ENCODE data around the gene EVC.
"Not testable (repeated sequence)": the region's sequence is repeated elsewhere in the genome, so short reads cannot be mapped to it uniquely, and the experiment has no call there.

EVC gene

DNA sequence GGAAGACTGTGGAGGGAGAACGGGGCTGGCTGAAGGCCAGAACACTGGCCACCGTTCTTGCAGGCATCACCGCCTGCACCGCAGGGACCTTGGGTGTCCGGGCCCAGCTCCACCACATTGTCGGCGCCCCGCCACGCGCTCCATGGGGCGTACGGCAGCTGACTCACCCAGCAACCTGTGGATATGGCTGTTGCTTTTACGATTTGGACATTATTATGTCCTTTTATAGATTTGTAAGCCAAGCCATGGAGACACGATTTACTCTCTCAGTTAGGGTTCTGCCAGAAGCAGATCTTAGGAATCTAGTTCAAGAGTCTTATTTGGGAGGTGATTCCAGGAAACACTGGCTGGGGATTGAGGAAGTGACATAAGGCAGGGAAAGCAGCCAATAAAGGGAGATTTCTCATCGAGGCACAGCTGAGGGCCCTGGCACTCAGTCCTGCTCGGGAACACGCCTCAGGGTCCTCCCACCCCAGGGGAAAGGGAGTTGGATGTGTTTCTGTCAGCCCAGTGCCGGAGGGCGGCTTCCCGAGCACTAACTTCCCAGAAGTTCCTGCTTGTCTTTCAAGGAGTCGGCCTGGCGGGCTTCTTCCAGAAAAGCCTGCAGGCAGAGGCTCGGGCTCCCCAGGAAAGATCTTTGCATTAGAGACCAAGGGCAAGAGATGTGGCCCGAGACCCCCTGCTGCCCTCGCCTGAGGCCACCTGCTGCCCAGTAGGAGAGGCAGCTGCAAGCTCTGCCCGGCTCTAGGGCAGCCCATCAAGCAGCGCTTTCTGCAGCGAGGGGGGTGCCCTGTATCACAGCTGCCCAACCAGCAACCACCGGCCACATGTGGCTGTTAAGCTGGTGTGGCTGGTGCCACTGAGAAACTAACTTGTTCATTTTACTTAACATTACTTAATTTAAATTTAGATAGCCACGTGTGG lies 129.0 kb downstream of the EVC start:
- peaks cover 11% of the 10 kb centered on the region for H3K27me3 ChIP-seq (replicated peaks; ENCODE audit: control insufficient read depth, insufficient read depth, low read length)
- peaks cover 9% of the 10 kb centered on the region for H3K4me1 ChIP-seq (ENCODE audit: control insufficient read depth, insufficient read depth, low read length)
- no peak for DNase-seq (ENCODE audit: low read depth)
- H3K9me3 ChIP-seq (ENCODE audit: control insufficient read depth, low read length), result peaks cover 3% of the 10 kb centered on the region
- H3K9ac ChIP-seq (ENCODE audit: low read length), result peak overlapping the region; percentile 46
- peak overlapping the region; percentile 69 for H3K4me3 ChIP-seq (ENCODE audit: low read length)
- no peaks in the 10 kb centered on the region for H3K36me3 ChIP-seq (ENCODE audit: control insufficient read depth, insufficient read depth, low read length, severe bottlenecking)

DNA sequence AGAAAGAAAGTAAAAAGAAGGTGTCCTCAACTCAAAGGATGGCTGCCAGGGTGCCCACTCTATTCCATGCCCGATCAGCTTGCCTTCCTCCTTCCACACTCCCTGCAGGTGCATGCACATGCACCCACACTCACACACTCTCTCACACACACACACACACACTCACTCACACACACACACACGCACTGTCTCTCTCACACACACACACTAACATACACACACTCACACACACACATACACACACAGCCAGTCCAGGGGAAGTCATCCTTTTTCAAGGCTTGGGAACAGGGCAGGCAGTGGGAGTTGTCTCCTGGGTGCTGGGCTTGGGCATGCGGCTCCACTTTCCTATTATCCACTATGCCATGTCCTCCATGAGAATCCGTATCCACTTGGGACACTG lies 131.5 kb downstream of the EVC start:
- no peaks in the 10 kb centered on the region for H3K36me3 ChIP-seq (ENCODE audit: control insufficient read depth, insufficient read depth, low read length, severe bottlenecking)
- DNase-seq (ENCODE audit: low read depth), result no peak
- H3K9ac ChIP-seq (ENCODE audit: low read length), result no peak overlapping the region
- peaks cover 14% of the 10 kb centered on the region for H3K9me3 ChIP-seq (ENCODE audit: control insufficient read depth, low read length)
- H3K27me3 ChIP-seq (replicated peaks; ENCODE audit: control insufficient read depth, insufficient read depth, low read length), result peaks cover 25% of the 10 kb centered on the region
- H3K4me1 ChIP-seq (ENCODE audit: control insufficient read depth, insufficient read depth, low read length), result peaks cover 9% of the 10 kb centered on the region
- no peak overlapping the region for H3K4me3 ChIP-seq (ENCODE audit: low read length)

DNA sequence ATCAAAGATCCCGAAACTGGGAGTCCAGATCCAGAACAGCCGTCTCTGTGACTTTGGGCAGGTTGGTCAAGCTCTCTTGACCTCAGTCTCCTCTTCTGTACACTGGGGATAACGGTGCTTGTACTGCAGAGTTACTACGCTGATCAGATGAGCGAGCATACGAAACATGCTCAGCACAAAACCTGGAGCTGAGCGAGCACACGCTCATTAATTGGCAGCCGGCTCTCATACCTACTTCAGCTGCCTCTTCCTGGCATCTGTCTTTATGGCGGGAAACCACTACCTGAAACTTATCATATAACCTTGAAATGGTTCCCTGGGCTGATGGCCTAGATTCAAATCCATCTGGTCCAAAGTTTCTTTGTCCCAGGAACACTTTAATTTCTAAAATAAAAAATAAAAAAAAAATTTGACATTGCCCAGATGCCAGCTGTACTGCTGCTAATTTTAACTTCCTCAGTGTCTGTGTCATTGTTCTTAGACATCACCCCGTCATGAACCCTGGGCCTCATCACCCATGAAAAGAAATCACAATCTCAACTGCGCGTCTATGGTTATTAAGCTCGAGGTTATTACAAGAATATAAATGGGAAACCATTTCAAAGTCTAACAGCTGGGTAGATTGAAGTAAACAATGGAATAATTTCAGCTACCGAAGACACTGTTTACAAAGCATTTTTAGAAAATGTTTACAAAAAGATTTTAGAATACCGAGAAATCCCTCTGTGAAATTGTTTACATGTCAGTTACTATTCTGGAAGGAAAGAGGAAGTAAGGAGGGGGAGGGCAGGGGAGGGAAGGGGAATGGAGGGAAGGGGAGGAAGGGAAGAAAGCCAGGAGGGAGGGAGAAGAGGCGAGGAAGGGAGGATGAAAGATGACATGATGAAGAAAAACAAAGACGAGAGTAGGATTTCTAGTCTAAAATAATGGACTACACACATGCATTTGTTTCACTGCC lies 132.9 kb downstream of the EVC start:
- H3K36me3 ChIP-seq (ENCODE audit: control insufficient read depth, insufficient read depth, low read length, severe bottlenecking), result no peaks in the 10 kb centered on the region
- no peak overlapping the region for H3K4me3 ChIP-seq (ENCODE audit: low read length)
- H3K9me3 ChIP-seq (ENCODE audit: control insufficient read depth, low read length), result peaks cover 14% of the 10 kb centered on the region
- H3K27me3 ChIP-seq (replicated peaks; ENCODE audit: control insufficient read depth, insufficient read depth, low read length), result peaks cover 31% of the 10 kb centered on the region
- DNase-seq (ENCODE audit: low read depth), result no peak
- peaks cover 9% of the 10 kb centered on the region for H3K4me1 ChIP-seq (ENCODE audit: control insufficient read depth, insufficient read depth, low read length)
- H3K9ac ChIP-seq (ENCODE audit: low read length), result no peak overlapping the region

DNA sequence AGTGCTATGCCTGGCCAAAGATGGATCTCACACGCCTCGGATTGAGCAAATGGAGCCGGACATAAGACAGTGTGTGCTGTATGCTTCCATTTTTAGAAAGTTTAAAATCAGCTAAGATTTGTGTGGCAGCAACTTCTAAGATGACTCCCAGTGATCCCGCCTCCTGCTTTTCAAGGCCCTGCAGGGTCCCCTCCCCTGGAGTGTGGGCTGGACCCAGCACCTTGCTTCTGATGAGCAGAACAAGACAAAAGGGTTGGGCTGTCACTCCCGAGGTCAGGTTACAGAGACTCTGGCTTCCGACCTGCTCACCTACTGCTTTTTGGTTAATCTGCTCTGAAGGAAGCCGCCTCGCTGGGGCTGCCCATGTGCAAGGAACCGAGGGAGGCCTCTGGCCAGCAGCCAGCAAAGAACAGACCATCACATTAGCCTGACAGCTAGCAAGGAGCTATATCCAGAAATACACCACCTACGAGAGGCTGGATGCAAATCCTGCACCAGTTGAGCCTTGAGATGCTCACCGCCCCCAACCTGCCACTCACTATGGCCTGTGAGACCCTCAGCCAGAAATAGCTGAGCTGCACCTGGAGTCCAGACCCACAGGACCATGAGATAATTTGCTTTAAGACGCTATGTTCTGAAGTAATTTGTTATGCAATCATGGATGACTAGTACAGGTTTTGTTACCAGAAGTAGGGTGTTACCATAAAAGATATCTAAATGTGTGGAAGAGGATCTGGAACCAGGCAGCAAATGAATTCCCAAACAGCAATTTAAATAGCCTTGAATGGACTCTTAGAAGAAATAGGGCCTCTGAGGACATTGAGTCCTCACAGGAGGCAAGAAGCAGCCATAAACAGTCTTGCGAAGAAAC lies 134.3 kb downstream of the EVC start:
- H3K4me1 ChIP-seq (ENCODE audit: control insufficient read depth, insufficient read depth, low read length), result peaks cover 3% of the 10 kb centered on the region
- peaks cover 14% of the 10 kb centered on the region for H3K9me3 ChIP-seq (ENCODE audit: control insufficient read depth, low read length)
- H3K36me3 ChIP-seq (ENCODE audit: control insufficient read depth, insufficient read depth, low read length, severe bottlenecking), result no peaks in the 10 kb centered on the region
- H3K27me3 ChIP-seq (replicated peaks; ENCODE audit: control insufficient read depth, insufficient read depth, low read length), result peaks cover 44% of the 10 kb centered on the region
- DNase-seq (ENCODE audit: low read depth), result no peak
- no peak overlapping the region for H3K4me3 ChIP-seq (ENCODE audit: low read length)
- H3K9ac ChIP-seq (ENCODE audit: low read length), result no peak overlapping the region

DNA sequence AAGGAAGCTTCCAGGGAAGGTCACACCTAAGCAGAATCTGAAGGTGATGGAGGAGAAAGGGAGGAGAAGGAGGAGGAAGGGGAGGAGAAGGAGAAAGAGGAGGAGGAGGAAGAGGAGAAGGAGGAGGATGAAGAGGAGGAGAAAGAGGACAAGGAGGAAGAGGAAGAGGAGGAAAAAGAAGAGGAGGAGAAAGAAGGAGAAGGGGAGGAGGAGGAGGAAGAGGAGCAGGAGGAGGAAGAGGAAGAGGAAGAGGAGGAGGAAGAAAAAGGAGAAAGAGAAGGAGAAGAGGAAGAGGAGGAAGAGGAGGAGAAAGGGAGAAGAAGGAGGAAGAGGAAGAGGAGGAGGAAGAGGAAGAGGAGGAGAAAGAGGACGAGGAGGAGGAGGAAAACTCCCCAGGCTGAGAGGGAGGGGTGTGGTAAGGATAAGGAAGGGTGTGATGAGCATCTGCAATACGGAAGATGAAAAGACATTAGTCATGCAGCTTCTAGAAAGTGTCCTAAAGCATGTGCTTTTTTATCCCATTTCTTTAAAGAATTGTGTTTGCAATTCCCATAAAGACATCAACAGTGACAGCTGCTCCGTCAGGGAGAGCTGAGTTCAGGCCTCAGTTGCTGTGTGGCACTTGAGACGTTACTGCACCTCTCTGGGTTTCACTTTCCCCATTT lies 140.8 kb downstream of the EVC start:
- H3K27me3 ChIP-seq (replicated peaks; ENCODE audit: control insufficient read depth, insufficient read depth, low read length), result peaks cover 43% of the 10 kb centered on the region
- H3K9me3 ChIP-seq (ENCODE audit: control insufficient read depth, low read length), result peaks cover 3% of the 10 kb centered on the region
- H3K36me3 ChIP-seq (ENCODE audit: control insufficient read depth, insufficient read depth, low read length, severe bottlenecking), result no peaks in the 10 kb centered on the region
- H3K9ac ChIP-seq (ENCODE audit: low read length), result no peak overlapping the region
- DNase-seq (ENCODE audit: low read depth), result no peak
- no peak overlapping the region for H3K4me3 ChIP-seq (ENCODE audit: low read length)
- no peaks in the 10 kb centered on the region for H3K4me1 ChIP-seq (ENCODE audit: control insufficient read depth, insufficient read depth, low read length)

DNA sequence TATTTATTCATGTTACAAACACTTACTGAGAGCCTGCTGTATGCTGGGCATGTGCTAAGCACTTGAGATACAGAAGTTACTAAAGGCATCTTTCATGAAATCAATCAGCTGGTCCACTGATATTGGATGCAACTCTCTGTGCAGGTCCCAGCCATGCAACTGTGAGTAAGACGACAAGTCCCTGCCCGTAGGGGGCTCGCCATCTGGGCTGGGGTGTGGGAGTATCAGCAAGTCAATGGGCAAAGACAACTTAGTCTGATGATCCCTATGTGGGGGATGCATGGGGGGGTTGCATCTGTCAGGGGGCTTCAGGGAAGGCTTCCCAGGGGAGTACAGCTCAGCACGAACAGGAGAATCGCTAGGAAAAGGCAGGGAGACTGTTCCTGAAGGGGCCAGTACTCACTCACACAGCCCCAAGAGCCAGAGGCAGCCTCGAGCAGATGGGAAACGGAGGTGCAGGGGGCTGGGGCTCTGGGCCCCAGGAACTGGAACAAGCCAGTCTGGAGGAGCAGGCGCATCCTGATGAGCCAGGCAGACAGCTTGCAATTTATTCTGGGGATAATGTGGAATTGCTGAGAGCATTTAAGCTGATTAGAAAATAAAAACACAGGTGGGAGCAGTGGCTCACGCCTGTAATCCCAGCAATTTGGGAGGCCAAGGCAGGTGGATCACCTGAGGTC lies 141.7 kb downstream of the EVC start:
- Histone ChIP-seq H3K4me3 (ENCODE audit: low read length) (no peak overlapping the region), H3K36me3 (ENCODE audit: control insufficient read depth, insufficient read depth, low read length, severe bottlenecking) (no peaks in the 10 kb centered on the region)
- no peak for DNase-seq (ENCODE audit: low read depth)

DNA sequence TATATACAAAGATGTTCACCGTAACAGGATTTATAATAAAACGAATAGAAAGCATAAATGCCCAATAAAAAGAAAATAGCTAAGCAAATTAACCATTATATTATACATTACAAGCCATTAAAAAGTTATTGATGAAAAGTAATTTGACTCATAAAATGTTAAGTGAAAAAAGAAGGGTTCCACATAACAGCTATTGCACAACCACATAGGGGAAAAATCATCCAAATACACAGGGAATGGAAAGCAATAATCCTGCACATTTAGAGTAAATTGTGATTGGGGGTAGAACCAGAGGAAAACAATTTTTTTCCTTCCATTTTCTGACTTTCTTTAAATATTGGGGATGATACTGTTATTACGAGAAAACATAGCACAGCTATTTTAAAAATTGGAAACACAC lies 143.9 kb downstream of the EVC start:
- Histone ChIP-seq H3K4me1 (ENCODE audit: control insufficient read depth, insufficient read depth, low read length) (no peaks in the 10 kb centered on the region), H3K9ac (ENCODE audit: low read length) (no peak overlapping the region), H3K27me3 (replicated peaks; ENCODE audit: control insufficient read depth, insufficient read depth, low read length) (peaks cover 21% of the 10 kb centered on the region), H3K36me3 (ENCODE audit: control insufficient read depth, insufficient read depth, low read length, severe bottlenecking) (no peaks in the 10 kb centered on the region), H3K9me3 (ENCODE audit: control insufficient read depth, low read length) (peaks cover 1% of the 10 kb centered on the region), H3K4me3 (ENCODE audit: low read length) (no peak overlapping the region)
- DNase-seq (ENCODE audit: low read depth), result no peak

More for the DNA sequence above, 141.7 kb downstream of the EVC start:
- Histone ChIP-seq H3K4me1 (ENCODE audit: control insufficient read depth, insufficient read depth, low read length) (no peaks in the 10 kb centered on the region), H3K9me3 (ENCODE audit: control insufficient read depth, low read length) (no peaks in the 10 kb centered on the region), H3K27me3 (replicated peaks; ENCODE audit: control insufficient read depth, insufficient read depth, low read length) (peaks cover 36% of the 10 kb centered on the region), H3K9ac (ENCODE audit: low read length) (no peak overlapping the region)

DNA sequence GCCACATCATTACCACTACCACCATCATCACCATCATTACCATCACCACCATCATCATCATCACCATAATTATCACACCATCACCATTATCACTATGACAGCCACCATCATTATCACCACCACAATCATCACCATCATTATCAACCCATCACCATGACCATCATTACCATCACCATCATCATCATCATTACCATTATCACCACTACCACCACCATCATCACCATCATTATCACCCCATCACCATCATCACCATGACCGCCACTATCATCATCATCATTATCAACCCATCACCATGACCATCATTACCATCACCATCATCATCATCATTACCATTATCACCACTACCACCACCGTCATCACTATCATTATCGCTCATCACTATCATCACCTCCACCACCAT lies 145.4 kb downstream of the EVC start:
- H3K4me3 ChIP-seq (ENCODE audit: low read length); H3K9me3 ChIP-seq (ENCODE audit: control insufficient read depth, low read length); H3K9ac ChIP-seq (ENCODE audit: low read length); H3K36me3 ChIP-seq (ENCODE audit: control insufficient read depth, insufficient read depth, low read length, severe bottlenecking); H3K4me1 ChIP-seq (ENCODE audit: control insufficient read depth, insufficient read depth, low read length); DNase-seq (ENCODE audit: low read depth): not testable (repeated sequence)
- peaks cover 19% of the 10 kb centered on the region for H3K27me3 ChIP-seq (replicated peaks; ENCODE audit: control insufficient read depth, insufficient read depth, low read length)

DNA sequence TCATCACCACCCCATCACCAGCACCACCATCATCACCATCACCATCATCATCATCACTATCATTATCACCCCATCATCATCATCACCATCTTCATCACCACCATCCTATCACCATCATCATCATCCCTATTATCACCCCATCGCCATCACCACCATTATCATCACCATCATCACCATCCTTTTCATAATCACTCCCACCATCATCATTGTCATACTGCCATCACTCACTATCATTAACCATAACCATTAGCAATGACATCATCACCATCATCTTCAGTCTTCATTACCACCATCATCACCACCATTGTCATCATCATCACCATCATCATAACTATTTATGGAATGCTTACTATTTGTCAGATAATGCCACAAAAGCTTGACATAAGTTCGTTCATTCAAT lies 146.2 kb downstream of the EVC start:
- Histone ChIP-seq H3K4me1 (ENCODE audit: control insufficient read depth, insufficient read depth, low read length) (no peaks in the 10 kb centered on the region), H3K9me3 (ENCODE audit: control insufficient read depth, low read length) (peaks cover 6% of the 10 kb centered on the region), H3K9ac (ENCODE audit: low read length) (no peak overlapping the region), H3K4me3 (ENCODE audit: low read length) (no peak overlapping the region), H3K27me3 (replicated peaks; ENCODE audit: control insufficient read depth, insufficient read depth, low read length) (peaks cover 19% of the 10 kb centered on the region), H3K36me3 (ENCODE audit: control insufficient read depth, insufficient read depth, low read length, severe bottlenecking) (no peaks in the 10 kb centered on the region)
- DNase-seq (ENCODE audit: low read depth), result no peak

Measured in adipocyte (in vitro differentiated cells).